ENCODE results near the gene OR1L8. TPM values are rescaled to one million over a fixed set of nuclear protein-coding genes. Genes with fewer than 3 reads are reported as not detected.

Gene OR1L8
- total RNA-seq, 6 donors from 2014 or later = 0.17 to 0.76 (median 0.31) TPM; not detected in 3

- Histone ChIP-seq H3K27ac (no peak overlapping the region), H3K9me3 (no peaks in the 10 kb centered on the region), H3K4me3 (no peak overlapping the region), H3K4me1 (no peaks in the 10 kb centered on the region), H3K27me3 (no peaks in the 10 kb centered on the region), H3K36me3 (no peaks in the 10 kb centered on the region)
- ATAC-seq (ENCODE audit: low FRiP score in 2 of 2) (no peak), DNase-seq (no peak)
- WGBS, 2 donors = 64 to 66% methylated on average over 2 of the region's 2 CpGs
- no peak for TF ChIP-seq POLR2AphosphoS5 (IDR thresholded peaks at IDR 0.05)
- TF ChIP-seq POLR2A (IDR thresholded peaks at IDR 0.05) = no peak
- no peak for TF ChIP-seq EP300 (IDR thresholded peaks at IDR 0.05)
- TF ChIP-seq CTCF (IDR thresholded peaks at IDR 0.05) = no peak
These were observed 65.0 kb downstream of the OR1L8 start for GRCh38 chr9:122518226-122518625.

Other genes starting within 250 kb of the OR1L8 start
- gene PTGS1, start 212.4 kb downstream of the OR1L8 start, total RNA-seq = 10 to 100 TPM in 2 of 6 donors, 1 to 10 TPM in 4; 5.0 to 21.4 (median 8.5) TPM
- gene OR1J1, start 105.5 kb downstream of the OR1L8 start, total RNA-seq = not detected
- under 1 TPM in 1 of 6 donors, not detected in 5; 0.61 TPM for gene OR1J2, start 72.6 kb downstream of the OR1L8 start, total RNA-seq
- gene OR1J4, start 64.2 kb downstream of the OR1L8 start, total RNA-seq = not detected
- gene OR1N1, start 56.1 kb downstream of the OR1L8 start, total RNA-seq = not detected
- gene OR1N2, start 30.3 kb downstream of the OR1L8 start, total RNA-seq = not detected
- 1 to 10 TPM in 1 of 6 donors, not detected in 5; 1.1 TPM for gene OR1Q1, start 31.4 kb upstream of the OR1L8 start, total RNA-seq
- under 1 TPM in 2 of 6 donors, not detected in 4; 0.23 to 0.55 TPM for gene OR1B1, start 74.2 kb upstream of the OR1L8 start, total RNA-seq
- gene OR1L1, start 78.3 kb upstream of the OR1L8 start, total RNA-seq = not detected
- not detected for gene OR1L3, start 91.7 kb upstream of the OR1L8 start, total RNA-seq
- gene OR1L4, start 140.6 kb upstream of the OR1L8 start, total RNA-seq = not detected
- not detected for gene OR1L6, start 158.9 kb upstream of the OR1L8 start, total RNA-seq
- not detected for gene OR5C1, start 205.5 kb upstream of the OR1L8 start, total RNA-seq
- gene OR1K1, start 216.7 kb upstream of the OR1L8 start, total RNA-seq = not detected
- 10 to 100 TPM; 18.3 to 34.3 (median 25.2) TPM for gene PDCL, start 245.2 kb upstream of the OR1L8 start, total RNA-seq